ENCODE measurements around the gene RAB5B. TPM values are rescaled to one million over a fixed set of nuclear protein-coding genes. Genes with fewer than 3 reads are reported as not detected.
"Not testable (repeated sequence)": the region's sequence is repeated elsewhere in the genome, so short reads cannot be mapped to it uniquely, and the experiment has no call there.

Gene RAB5B
- total RNA-seq, 1 experiment from 2014 or later = 102 TPM

- no peak for DNase-seq (ENCODE audit: low read depth, low spot score)
- no TSS peak for BruUV-seq (replicated peaks)
- intact Hi-C loops (cut with micrococcal nuclease; ENCODE audit: unreplicated experiment) = loop anchor here (2.0 to 5.0 kb wide), 2 partner anchors 31 to 45 kb away; partner anchors contain the start of gene RPS26
- in situ Hi-C loops (cut with HindIII; ENCODE audit: low pct_unique_long_range_greater_than_20kb, low sequenced_read_pairs) = no loop called here
- H3K4me1 ChIP-seq (ENCODE audit: control insufficient read depth, insufficient read depth, low read length) = no peaks in the 10 kb centered on the region
- ATAC-seq = peak; percentile 27
- peak overlapping the region; percentile 88 to 98 for H3K4me3 ChIP-seq (ENCODE audit: low read depth in 2 of 2, low read length in 2 of 2)
- no peaks in the 10 kb centered on the region; the same call in 1 of the 2 replicates for H3K36me3 ChIP-seq (ENCODE audit: control insufficient read depth, insufficient read depth, low read length)
- no peaks in the 10 kb centered on the region for H3K9me3 ChIP-seq (ENCODE audit: control insufficient read depth, insufficient read depth, low read depth, low read length)
- TF ChIP-seq, protein P1, sequence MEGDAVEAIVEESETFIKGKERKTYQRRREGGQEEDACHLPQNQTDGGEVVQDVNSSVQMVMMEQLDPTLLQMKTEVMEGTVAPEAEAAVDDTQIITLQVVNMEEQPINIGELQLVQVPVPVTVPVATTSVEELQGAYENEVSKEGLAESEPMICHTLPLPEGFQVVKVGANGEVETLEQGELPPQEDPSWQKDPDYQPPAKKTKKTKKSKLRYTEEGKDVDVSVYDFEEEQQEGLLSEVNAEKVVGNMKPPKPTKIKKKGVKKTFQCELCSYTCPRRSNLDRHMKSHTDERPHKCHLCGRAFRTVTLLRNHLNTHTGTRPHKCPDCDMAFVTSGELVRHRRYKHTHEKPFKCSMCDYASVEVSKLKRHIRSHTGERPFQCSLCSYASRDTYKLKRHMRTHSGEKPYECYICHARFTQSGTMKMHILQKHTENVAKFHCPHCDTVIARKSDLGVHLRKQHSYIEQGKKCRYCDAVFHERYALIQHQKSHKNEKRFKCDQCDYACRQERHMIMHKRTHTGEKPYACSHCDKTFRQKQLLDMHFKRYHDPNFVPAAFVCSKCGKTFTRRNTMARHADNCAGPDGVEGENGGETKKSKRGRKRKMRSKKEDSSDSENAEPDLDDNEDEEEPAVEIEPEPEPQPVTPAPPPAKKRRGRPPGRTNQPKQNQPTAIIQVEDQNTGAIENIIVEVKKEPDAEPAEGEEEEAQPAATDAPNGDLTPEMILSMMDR (IDR thresholded peaks at IDR 0.05) = no peak
- 0 out of 2 replicates have a peak, but pooled peaks have one; percentile 15 for TF ChIP-seq SIN3A (IDR thresholded peaks at IDR 0.05; ENCODE audit: borderline replicate concordance, insufficient read depth, low read depth, low read length)
- no peak for TF ChIP-seq TCF7L2 (IDR thresholded peaks at IDR 0.05; ENCODE audit: low read depth, low read length)
- H3K27ac ChIP-seq (ENCODE audit: low read length) = peak overlapping the region; percentile 90
- CTCF ChIA-PET = interaction anchor here (0.6 to 1.9 kb wide), 6 partner anchors 9 to 259 kb away, joined by 3 to 5 read pairs (median 3); no protein-coding TSS in a partner anchor
- POLR2A ChIA-PET = interaction anchor here (1.9 kb wide), 1 partner anchor 10 kb away, joined by 9 read pairs; no protein-coding TSS in a partner anchor
- H3K27me3 ChIP-seq (ENCODE audit: control insufficient read depth, insufficient read depth, low read length) = no peaks in the 10 kb centered on the region
Measured at GRCh38 chr12:55997535-55997859, 23.6 kb downstream of the RAB5B start.

GRCh38 chr12:55999522-55999921 is 25.6 kb downstream of the RAB5B start:
- intact Hi-C loops (cut with micrococcal nuclease; ENCODE audit: unreplicated experiment) = loop anchor here (5.0 kb wide), 1 partner anchor 43 kb away; the partner anchor contains the start of gene RPS26
- ATAC-seq; BruUV-seq (replicated peaks); H3K36me3 ChIP-seq (ENCODE audit: control insufficient read depth, insufficient read depth, low read length); H3K27me3 ChIP-seq (ENCODE audit: control insufficient read depth, insufficient read depth, low read length); H3K9me3 ChIP-seq (ENCODE audit: control insufficient read depth, insufficient read depth, low read depth, low read length); H3K4me1 ChIP-seq (ENCODE audit: control insufficient read depth, insufficient read depth, low read length); CTCF ChIA-PET; DNase-seq (ENCODE audit: low read depth, low spot score); in situ Hi-C loops (cut with HindIII; ENCODE audit: low pct_unique_long_range_greater_than_20kb, low sequenced_read_pairs); H3K4me3 ChIP-seq (ENCODE audit: low read depth in 2 of 2, low read length in 2 of 2); POLR2A ChIA-PET; H3K27ac ChIP-seq (ENCODE audit: low read length): not testable (repeated sequence)

- CTCF ChIA-PET; H3K4me1 ChIP-seq (ENCODE audit: control insufficient read depth, insufficient read depth, low read length); in situ Hi-C loops (cut with HindIII; ENCODE audit: low pct_unique_long_range_greater_than_20kb, low sequenced_read_pairs); H3K27me3 ChIP-seq (ENCODE audit: control insufficient read depth, insufficient read depth, low read length); H3K9me3 ChIP-seq (ENCODE audit: control insufficient read depth, insufficient read depth, low read depth, low read length); H3K36me3 ChIP-seq (ENCODE audit: control insufficient read depth, insufficient read depth, low read length); ATAC-seq; DNase-seq (ENCODE audit: low read depth, low spot score); BruUV-seq (replicated peaks); H3K4me3 ChIP-seq (ENCODE audit: low read depth in 2 of 2, low read length in 2 of 2); H3K27ac ChIP-seq (ENCODE audit: low read length): not testable (repeated sequence)
- intact Hi-C loops (cut with micrococcal nuclease; ENCODE audit: unreplicated experiment) = loop anchor here (5.0 kb wide), 1 partner anchor 42 kb away; the partner anchor contains the start of gene RPS26
- POLR2A ChIA-PET = interaction anchor here (0.5 kb wide), 1 partner anchor 151 kb away, joined by 5 read pairs; no protein-coding TSS in a partner anchor
Measured at GRCh38 chr12:55999999-56000540, 26.2 kb downstream of the RAB5B start.

- Histone ChIP-seq H3K27me3 (ENCODE audit: control insufficient read depth, insufficient read depth, low read length) (no peaks in the 10 kb centered on the region), H3K4me3 (ENCODE audit: low read depth in 2 of 2, low read length in 2 of 2) (no peak overlapping the region), H3K36me3 (ENCODE audit: control insufficient read depth, insufficient read depth, low read length) (no peaks in the 10 kb centered on the region; the same call in 1 of the 2 replicates), H3K27ac (ENCODE audit: low read length) (no peak overlapping the region), H3K4me1 (ENCODE audit: control insufficient read depth, insufficient read depth, low read length) (no peaks in the 10 kb centered on the region), H3K9me3 (ENCODE audit: control insufficient read depth, insufficient read depth, low read depth, low read length) (no peaks in the 10 kb centered on the region)
- POLR2A ChIA-PET = interaction anchor here (0.5 kb wide), 1 partner anchor 28 kb away, joined by 5 read pairs; the partner anchor contains the start of gene RAB5B
- DNase-seq (ENCODE audit: low read depth, low spot score) (no peak), ATAC-seq (no peak)
- no TSS peak for BruUV-seq (replicated peaks)
- intact Hi-C loops (cut with micrococcal nuclease; ENCODE audit: unreplicated experiment) = no loop called here
- in situ Hi-C loops (cut with HindIII; ENCODE audit: low pct_unique_long_range_greater_than_20kb, low sequenced_read_pairs) = no loop called here
- CTCF ChIA-PET = no interaction called here
- no peak for TF ChIP-seq REST (IDR thresholded peaks at IDR 0.05; ENCODE audit: insufficient read depth in 1 of 2, low read depth in 2 of 2, low read length in 1 of 2)
- no peak for TF ChIP-seq SIN3A (IDR thresholded peaks at IDR 0.05; ENCODE audit: borderline replicate concordance, insufficient read depth, low read depth, low read length)
- TF ChIP-seq, protein P1 (IDR thresholded peaks at IDR 0.05) = no peak
- no peak for TF ChIP-seq TCF7L2 (IDR thresholded peaks at IDR 0.05; ENCODE audit: low read depth, low read length)
- TF ChIP-seq POLR2AphosphoS5 (IDR thresholded peaks at IDR 0.05; ENCODE audit: low read depth, low read length) = no peak
Measured at GRCh38 chr12:56001487-56002100, 27.7 kb downstream of the RAB5B start.
